ENCODE results near the gene TMEM131L.

- TF ChIP-seq, protein P1, sequence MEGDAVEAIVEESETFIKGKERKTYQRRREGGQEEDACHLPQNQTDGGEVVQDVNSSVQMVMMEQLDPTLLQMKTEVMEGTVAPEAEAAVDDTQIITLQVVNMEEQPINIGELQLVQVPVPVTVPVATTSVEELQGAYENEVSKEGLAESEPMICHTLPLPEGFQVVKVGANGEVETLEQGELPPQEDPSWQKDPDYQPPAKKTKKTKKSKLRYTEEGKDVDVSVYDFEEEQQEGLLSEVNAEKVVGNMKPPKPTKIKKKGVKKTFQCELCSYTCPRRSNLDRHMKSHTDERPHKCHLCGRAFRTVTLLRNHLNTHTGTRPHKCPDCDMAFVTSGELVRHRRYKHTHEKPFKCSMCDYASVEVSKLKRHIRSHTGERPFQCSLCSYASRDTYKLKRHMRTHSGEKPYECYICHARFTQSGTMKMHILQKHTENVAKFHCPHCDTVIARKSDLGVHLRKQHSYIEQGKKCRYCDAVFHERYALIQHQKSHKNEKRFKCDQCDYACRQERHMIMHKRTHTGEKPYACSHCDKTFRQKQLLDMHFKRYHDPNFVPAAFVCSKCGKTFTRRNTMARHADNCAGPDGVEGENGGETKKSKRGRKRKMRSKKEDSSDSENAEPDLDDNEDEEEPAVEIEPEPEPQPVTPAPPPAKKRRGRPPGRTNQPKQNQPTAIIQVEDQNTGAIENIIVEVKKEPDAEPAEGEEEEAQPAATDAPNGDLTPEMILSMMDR (IDR thresholded peaks at IDR 0.05) = no peak
- no peak for TF ChIP-seq POLR2A (IDR thresholded peaks at IDR 0.05)
Observed at GRCh38 chr4:153440475-153440874, 25.7 kb upstream of the TMEM131L start.

Measured in testis (tissue), 2 donors.